Stimulated activated CD4-positive, alpha-beta T cell treated with anti-CD3 and anti-CD28 coated beads, Interleukin-15, amount 100 ng/mL, for 48 hours (primary cell): Measurements from ENCODE around the gene HHEX.
"Not testable (repeated sequence)": the region's sequence is repeated elsewhere in the genome, so short reads cannot be mapped to it uniquely, and the experiment has no call there.

Source experiments
- DNase-seq, 2 donors: peaks; one replicate each; pipeline ENCODE4 v3.0.0-alpha.2; 2020; ENCODE audit warnings: low read depth in 2 of 2

The HHEX gene

GRCh38 chr10:92734301-92734700 lies 44.5 kb downstream of the HHEX start:
- DNase-seq = no peak

- DNase-seq = no peak
Observed at GRCh38 chr10:92735938-92736337, 46.2 kb downstream of the HHEX start.

- no peak for DNase-seq
Observed at GRCh38 chr10:92737484-92737883, 47.7 kb downstream of the HHEX start.

DNA sequence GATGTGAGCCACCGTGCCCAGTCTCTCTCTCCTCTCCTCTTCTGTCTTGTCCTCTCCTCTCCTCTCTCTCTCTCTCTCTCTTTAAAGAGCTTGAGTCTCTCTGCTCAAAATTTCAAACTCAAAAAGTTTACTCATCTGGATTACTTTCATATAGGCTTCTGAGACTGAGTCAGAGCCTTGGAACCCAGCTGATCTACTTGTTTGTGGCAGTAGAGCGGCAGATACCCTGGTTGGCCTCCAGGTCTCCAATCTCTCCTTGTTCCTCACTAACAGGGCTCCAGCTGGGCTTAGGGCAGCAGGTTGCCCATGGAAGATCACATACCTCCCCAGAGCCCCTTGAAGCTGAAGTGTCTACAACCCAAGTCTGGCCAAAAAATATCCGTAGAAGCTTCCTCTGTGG lies 51.0 kb downstream of the HHEX start:
- no peak for DNase-seq

GRCh38 chr10:92741741-92742140 lies 52.0 kb downstream of the HHEX start:
- not testable (repeated sequence) for DNase-seq

- no peak for DNase-seq
Observed at GRCh38 chr10:92742331-92743228, 52.8 kb downstream of the HHEX start.
